Stimulated activated CD4-positive, alpha-beta T cell treated with anti-CD3 and anti-CD28 coated beads, Interleukin-4, amount 100 ng/mL, for 24 hours (primary cell): ENCODE results near the gene FGG.

Experiments used
- DNase-seq: peaks from one replicate; pipeline ENCODE4 v3.0.0-alpha.2; 2020

FGG gene

GRCh38 chr4:154612472-154613414, at the start of gene FGG:
Gene FGG, minus strand, starts transcription at chr4:154612656. Its CDS starts 47 bp downstream, at chr4:154612609.
- DNase-seq = no peak

GRCh38 chr4:154660052-154660451, 47.6 kb upstream of the FGG start:
- no peak for DNase-seq

DNA sequence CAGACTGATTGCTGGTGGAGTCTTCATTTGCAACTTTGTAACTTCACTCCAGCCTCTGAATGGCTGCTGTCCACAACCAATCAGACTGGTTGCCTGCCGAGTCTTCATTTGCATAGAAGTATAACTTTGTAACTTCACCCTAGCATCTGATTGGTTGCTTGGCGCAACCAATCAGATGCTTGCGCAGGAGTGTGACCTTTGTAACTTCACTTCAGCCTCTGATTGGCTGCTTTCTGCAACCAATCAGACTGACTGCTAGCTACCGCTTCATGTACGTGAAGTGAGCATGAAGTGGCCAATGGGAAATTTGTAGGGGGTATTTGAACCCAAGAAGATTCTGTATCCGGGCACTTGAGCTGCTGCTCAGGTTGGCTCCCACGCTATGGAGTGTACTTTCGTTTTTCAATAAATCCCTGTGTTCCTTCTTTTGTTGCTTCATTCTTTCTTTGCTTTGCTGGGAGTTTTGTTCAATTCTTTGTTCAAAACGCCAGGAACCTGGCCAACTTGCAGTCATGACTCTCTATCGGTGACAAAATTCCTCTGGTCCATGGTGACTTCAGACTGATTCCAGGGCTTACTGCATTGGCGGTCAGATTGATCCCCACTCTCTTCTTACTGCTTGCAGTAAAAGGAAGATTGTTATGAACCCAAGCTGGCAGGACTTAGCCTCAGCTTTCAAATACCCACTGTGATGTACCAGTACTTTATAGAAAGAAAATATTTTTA, 46.4 kb upstream of the FGG start:
- no peak for DNase-seq

GRCh38 chr4:154643493-154643892, 31.0 kb upstream of the FGG start:
- DNase-seq = no peak

DNA sequence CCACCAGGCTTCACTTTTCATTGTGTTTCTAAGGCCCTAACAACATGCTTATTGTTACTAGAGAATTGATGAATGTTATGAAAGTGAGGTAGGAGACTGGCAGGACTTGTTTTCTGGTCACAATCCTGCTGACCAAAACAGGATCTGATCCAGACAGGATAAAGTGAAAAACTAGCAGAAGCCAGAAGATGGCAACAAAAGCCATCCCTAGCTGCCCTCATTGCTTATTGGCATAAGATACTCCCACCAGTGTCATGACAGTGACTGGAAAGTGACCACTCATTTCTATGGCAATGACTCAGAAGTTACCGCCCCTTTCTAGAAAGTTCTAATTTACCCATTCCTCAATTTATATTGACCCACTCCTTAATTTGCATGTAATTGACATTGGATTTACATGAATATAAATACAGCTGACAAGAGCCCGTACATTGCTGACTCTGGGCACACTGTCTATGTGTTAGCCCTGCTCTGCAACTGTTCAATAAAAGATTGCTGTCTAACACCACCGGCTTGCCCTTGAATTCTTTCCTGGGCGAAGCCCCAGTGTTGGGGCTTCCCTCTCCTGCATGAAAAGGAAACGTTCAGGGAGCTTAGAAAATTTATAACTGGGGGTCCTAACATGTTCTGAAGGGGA, 30.0 kb upstream of the FGG start:
- DNase-seq = no peak

DNA sequence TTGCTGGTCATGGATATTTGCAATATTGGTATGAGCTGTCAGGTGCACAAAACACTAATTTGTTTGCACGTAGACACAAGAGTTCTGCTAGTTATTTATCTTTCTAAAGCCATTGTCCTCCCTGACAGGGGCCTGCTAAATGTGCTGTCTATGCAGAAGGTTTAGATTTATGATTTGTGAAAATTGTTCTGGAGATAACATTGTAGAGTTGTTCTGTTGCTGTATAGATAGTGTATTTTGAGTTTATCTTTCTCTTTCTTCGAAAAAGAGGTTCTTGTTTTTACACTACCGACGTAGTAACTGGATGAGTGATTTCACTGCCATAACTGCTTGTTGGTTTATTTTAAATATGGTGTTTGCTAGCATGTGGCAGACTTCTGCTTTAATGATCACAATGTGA, 28.5 kb upstream of the FGG start:
- no peak for DNase-seq

- no peak for DNase-seq
These were observed 21.6 kb upstream of the FGG start for GRCh38 chr4:154634058-154634457.

- no peak for DNase-seq
These were observed 19.4 kb upstream of the FGG start for GRCh38 chr4:154631828-154632227.

DNA sequence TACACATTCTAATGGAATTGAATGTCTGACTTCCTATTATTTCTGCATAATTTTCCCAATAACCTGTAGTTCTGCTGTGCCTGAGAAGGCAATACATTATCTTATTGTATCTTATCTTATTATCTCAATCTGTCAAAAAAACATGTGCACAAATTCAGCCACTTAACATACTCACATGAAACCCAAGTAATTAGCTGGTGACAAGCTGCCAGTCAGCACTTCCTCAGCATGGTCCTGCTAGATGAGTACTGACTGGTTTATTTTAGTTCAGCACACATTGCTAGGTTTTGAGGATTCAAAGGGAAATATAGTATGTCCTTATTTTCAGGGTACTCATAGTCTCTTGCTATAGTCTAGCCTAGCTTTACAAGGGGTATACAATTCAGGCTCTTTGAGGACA, 17.9 kb upstream of the FGG start:
- no peak for DNase-seq

- peak; percentile 43 for DNase-seq
These were observed 14.5 kb upstream of the FGG start for GRCh38 chr4:154626793-154627484.

- no peak for DNase-seq
These were observed 13.5 kb upstream of the FGG start for GRCh38 chr4:154625971-154626370.

DNA sequence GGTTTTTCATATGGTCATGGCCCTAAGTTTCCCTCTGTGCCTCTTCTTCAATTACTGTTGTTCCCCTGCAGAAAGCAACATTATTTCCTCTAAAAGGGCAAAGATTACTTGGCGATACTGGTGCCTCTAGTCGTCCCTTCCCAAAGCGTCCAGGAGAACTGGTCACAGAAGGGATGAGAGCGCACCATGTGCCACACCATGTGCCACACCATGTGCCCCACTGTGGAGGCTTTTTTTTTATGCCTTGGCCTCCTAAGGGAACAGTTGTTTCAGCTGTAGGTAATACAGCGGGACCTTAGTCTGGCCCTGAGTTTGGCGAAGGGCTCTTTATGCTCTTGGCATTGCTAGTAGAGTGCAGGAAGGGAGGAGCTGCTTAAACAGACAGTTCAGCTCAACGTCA, 11.5 kb upstream of the FGG start:
- DNase-seq = no peak

DNA sequence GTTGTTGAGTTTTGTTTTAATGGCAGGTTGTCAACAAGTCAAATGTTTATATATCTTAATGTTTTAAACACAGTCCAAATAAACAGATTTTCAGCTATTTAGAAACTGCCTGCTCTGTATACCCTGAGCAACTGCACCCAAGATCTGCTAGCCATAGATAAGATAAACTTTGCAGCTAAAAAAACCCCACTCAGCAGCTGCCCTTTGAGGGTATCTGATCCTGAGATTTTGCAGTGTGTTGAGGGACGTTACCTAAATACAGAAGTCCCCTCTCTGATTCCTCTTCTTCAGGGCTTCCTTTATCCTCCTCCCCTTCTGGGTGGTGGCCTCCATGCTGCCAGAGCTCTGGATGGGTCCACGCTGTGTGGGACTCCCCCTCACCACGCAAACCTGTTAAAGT, 11.0 kb upstream of the FGG start:
- no peak for DNase-seq

- DNase-seq = peak; percentile 7
These were observed 10.1 kb upstream of the FGG start for GRCh38 chr4:154622598-154622997.

GRCh38 chr4:154620111-154620510, 7.7 kb upstream of the FGG start:
- no peak for DNase-seq

- peak; percentile 52 for DNase-seq
These were observed 6.4 kb upstream of the FGG start for GRCh38 chr4:154618708-154619315.

DNA sequence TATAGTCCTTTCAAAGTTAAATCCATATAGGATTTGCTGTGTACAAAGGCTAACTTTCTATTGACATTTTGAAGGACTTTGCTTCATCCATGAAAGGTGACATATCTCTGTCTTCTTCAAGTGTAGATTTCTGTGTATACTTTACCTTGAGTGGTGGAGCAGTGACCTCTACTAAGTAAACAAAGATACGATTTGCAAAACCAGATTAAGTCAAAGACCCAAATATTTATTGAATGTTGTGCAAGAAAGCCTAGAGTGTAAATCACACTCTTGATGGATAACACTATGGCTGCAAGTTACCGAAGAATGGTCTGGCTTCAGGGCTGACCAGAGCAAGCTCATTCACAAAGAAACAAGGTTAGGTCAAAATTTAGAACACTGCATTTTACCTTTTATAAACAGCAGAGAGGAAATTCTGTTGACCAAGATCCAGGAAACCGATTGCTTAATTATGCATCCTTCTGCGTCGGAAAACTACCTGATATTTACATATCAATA, 5.4 kb upstream of the FGG start:
- no peak for DNase-seq

GRCh38 chr4:154616731-154617130, 4.3 kb upstream of the FGG start:
- DNase-seq = no peak

DNA sequence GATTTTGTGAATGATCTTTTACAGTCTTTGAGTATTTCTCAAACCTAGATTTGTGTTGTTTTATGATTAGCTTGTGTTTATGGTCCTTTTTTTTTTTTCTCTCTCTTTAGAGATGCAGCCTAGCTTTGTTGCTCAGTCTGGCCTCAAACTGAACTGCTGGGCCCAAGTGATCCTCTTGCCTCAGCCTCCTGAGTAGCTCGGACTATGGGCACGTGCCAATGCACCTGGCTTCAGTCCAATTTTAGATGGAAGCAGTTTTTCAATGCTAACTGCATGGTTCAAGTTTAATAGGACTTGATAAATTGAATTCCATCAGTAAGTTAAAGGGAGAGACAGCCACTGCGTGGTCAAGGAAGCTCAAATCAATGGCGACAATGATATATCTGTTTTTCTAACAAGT, 3.8 kb upstream of the FGG start:
- no peak for DNase-seq

DNA sequence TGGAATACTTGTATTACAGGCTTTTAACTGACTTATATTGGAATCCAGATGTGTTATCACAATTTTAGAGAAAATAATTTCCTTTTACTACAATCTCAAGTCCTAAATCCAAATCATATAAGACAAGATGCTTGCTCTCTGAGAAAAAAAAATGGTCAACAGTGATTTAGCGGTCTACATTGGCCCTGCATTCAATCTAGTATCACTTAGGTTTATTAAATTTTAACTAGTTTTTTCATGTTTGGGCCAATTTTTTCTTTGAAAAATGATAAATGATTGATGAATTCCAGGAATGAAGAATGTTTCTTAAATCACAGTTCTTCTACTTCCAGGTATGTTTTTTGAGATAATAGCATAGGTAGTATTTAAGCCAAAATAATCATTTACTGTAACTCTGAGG, 2.8 kb upstream of the FGG start:
- DNase-seq = no peak

DNA sequence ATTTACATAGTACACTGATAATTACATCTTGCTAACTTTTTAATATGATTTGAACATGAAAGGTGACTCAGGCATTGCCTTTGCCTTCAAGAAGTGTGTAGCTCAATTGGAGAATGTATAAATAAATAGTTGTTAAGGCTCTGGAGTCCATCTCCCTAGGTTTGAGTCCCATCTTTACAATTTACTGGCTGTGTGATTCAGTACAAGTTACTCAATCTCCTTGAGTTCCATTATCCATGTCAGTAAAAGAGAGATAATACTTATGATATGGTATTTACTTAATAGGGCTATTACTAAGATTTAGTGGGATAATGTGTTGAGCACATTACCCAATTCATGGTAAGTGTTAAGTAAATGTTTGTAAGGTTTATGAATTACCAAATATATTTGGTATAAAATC, 1.9 kb upstream of the FGG start:
- no peak for DNase-seq

DNA sequence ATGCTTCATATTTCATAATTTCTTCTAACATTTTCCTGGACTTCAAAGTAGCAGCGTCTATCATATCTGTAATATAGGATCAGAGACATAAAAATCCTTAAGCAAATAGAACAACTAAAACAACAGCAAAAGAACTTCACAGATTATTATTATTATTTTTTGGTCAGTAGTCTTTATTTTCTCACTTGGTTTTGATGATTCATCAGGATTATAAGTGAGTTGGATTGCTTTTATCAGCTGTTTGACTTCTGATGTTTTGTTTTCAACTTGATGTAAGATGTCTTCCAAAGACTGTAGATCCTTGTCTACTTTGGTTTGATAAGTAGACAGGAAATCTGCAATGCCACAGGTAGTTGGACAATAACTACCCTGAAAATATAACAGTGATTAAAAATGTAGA, 623 bp downstream of the FGG start:
- no peak for DNase-seq
